GM12878 (cell line): ENCODE measurements around the gene TK1. TPM values are rescaled to one million over a fixed set of nuclear protein-coding genes. Genes with fewer than 3 reads are reported as not detected.

Source experiments
- ATAC-seq: fragments of 200-7000 bp; cut with Tn5 transposase; 3 replicates; pipeline ENCODE4 v1.9.1; 2020; ENCODE audit warnings: mild to moderate bottlenecking, moderate library complexity
- BruUV-seq: library from RNA; stranded (reverse); fragments of 400-500 nt; replicated peaks from 2 replicates; lab custom pipeline; 2021; lab: Mats Ljungman, UMichigan
- CTCF ChIA-PET: fragments of 300-600 bp; sonication (Branson Sonifier 250); formaldehyde crosslinking; extraction: SDS; loops from one replicate; lab custom pipeline; 2021; ENCODE audit warnings: inconsistent platforms; lab: Yijun Ruan, JAX
- POLR2A ChIA-PET: fragments of 350-600 bp; formaldehyde crosslinking; extraction: SDS; loops from one replicate; lab custom pipeline; 2021; ENCODE audit warnings: inconsistent platforms; lab: Charles Lee
- RAD21 ChIA-PET: fragments of 300-600 bp; sonication (Branson Sonifier 250); formaldehyde crosslinking; loops from one replicate; lab custom pipeline; 2023; ENCODE audit warnings: antibody characterized with exemption; ENCODE audit not compliant: unreplicated experiment; lab: Charles Lee
- SMC1A ChIA-PET: fragments of 300-600 bp; sonication (Branson Sonifier 250); formaldehyde crosslinking; loops from one replicate; lab custom pipeline; 2023; ENCODE audit not compliant: unreplicated experiment, uncharacterized antibody; lab: Charles Lee
- DNase-seq: peaks from one replicate; pipeline ENCODE4 v3.0.0-alpha.2; 2011; ENCODE audit warnings: low read depth, low spot score
- FAIRE-seq: peaks from 3 replicates; lab custom pipeline; 2011; peaks lifted over from hg19 to GRCh38; lab: Jason Lieb, UNC
- H2AFZ ChIP-seq: 2 replicates; pipeline ENCODE4 v1.6.0; 2011; ENCODE audit warnings: low read depth, low read length, control low read depth; ENCODE audit not compliant: control insufficient read depth
- H3K27ac ChIP-seq: 2 replicates; pipeline ENCODE4 v1.5.1; 2011; ENCODE audit warnings: control low read depth; ENCODE audit not compliant: control insufficient read depth, insufficient read depth
- H3K27me3 ChIP-seq, 2 experiments: replicated peaks in 1 of 2; 2 replicates each; pipeline versions ENCODE4 v1.6.0 to v1.6.1; 2011; ENCODE audit warnings: low read length in 1 of 2; ENCODE audit not compliant: control insufficient read depth in 2 of 2, insufficient read depth in 2 of 2
- H3K36me3 ChIP-seq, 2 experiments: 2 replicates each; pipeline ENCODE4 v1.5.1; 2011; ENCODE audit warnings: low read length in 1 of 2; ENCODE audit not compliant: control insufficient read depth in 2 of 2, insufficient read depth in 2 of 2
- H3K4me1 ChIP-seq: 2 replicates; pipeline ENCODE4 v1.6.1; 2011; ENCODE audit warnings: mild to moderate bottlenecking, low read length, moderate library complexity, mixed read lengths; ENCODE audit not compliant: control insufficient read depth, insufficient read depth
- H3K4me2 ChIP-seq: 2 replicates; pipeline ENCODE4 v1.6.0; 2011; ENCODE audit warnings: control low read depth; ENCODE audit not compliant: control insufficient read depth, insufficient read depth
- H3K4me3 ChIP-seq: fragments of 200-600 bp; sonication (generic); 2 replicates; pipeline ENCODE4 v1.5.1; 2016
- H3K79me2 ChIP-seq: 2 replicates; pipeline ENCODE4 v1.6.0; 2011; ENCODE audit warnings: low read length; ENCODE audit not compliant: control insufficient read depth, insufficient read depth
- H3K9ac ChIP-seq: 2 replicates; pipeline ENCODE4 v1.8.0; 2011; ENCODE audit warnings: low read length, control low read depth, mixed read lengths; ENCODE audit not compliant: control insufficient read depth, insufficient read depth
- H3K9me3 ChIP-seq: replicated peaks from 3 replicates; pipeline ENCODE4 v1.5.1; 2011; ENCODE audit warnings: mild to moderate bottlenecking, low read length; ENCODE audit not compliant: control insufficient read depth, insufficient read depth
- H4K20me1 ChIP-seq: 2 replicates; pipeline ENCODE4 v1.6.0; 2011; ENCODE audit not compliant: control insufficient read depth, insufficient read depth
- BHLHE40 ChIP-seq, 2 experiments: fragments of 450-650 bp in 1 of 2; IDR thresholded peaks; 2 replicates each; pipeline ENCODE4 v1.6.1; 2011 to 2017; ENCODE audit warnings: low read depth in 2 of 2, borderline replicate concordance in 1 of 2, improper control_type of control experiment in 1 of 2, low read length in 1 of 2, mild to moderate bottlenecking in 1 of 2
- CREM ChIP-seq: IDR thresholded peaks from 2 replicates; pipeline ENCODE4 v1.6.1; 2014; ENCODE audit warnings: antibody characterized with exemption, low read depth
- EED ChIP-seq: sonication (generic); IDR thresholded peaks from 2 replicates; pipeline ENCODE4 v1.6.1; 2016; ENCODE audit warnings: antibody characterized with exemption, low read depth
- GATAD2B ChIP-seq: fragments of 450-650 bp; conservative IDR thresholded peaks from 2 replicates; pipeline ENCODE4 v1.6.1; 2017; ENCODE audit warnings: low read depth, mild to moderate bottlenecking, moderate library complexity
- HDAC2 ChIP-seq: fragments of 200-600 bp; sonication (generic); IDR thresholded peaks from 2 replicates; pipeline ENCODE4 v1.6.1; 2017
- JUNB ChIP-seq: IDR thresholded peaks from 2 replicates; pipeline ENCODE4 v1.6.1; 2016; ENCODE audit warnings: antibody characterized with exemption, mild to moderate bottlenecking
- KAT2A ChIP-seq: conservative IDR thresholded peaks from 2 replicates; pipeline ENCODE4 v1.6.1; 2011; ENCODE audit warnings: low read depth, low read length; ENCODE audit not compliant: control insufficient read depth
- MEF2A ChIP-seq: IDR thresholded peaks from 2 replicates; pipeline ENCODE4 v1.6.1; 2011; ENCODE audit warnings: low read depth, mild to moderate bottlenecking, low read length, moderate library complexity; ENCODE audit not compliant: insufficient read depth
- MEF2B ChIP-seq: fragments of 450-650 bp; IDR thresholded peaks from 2 replicates; pipeline ENCODE4 v1.6.1; 2018; ENCODE audit warnings: mild to moderate bottlenecking, moderate library complexity; ENCODE audit not compliant: partially characterized antibody, poor library complexity, severe bottlenecking
- RAD21 ChIP-seq: IDR thresholded peaks from 2 replicates; pipeline ENCODE4 v1.6.1; 2011; ENCODE audit warnings: mild to moderate bottlenecking, low read depth, low read length, moderate library complexity; ENCODE audit not compliant: insufficient read depth
- SIN3A ChIP-seq: IDR thresholded peaks from 2 replicates; pipeline ENCODE4 v1.6.1; 2012; ENCODE audit warnings: low read depth, low read length, improper control_type of control experiment
- SMAD5 ChIP-seq: IDR thresholded peaks from 2 replicates; pipeline ENCODE4 v1.6.1; 2016; ENCODE audit warnings: antibody characterized with exemption, low read depth
- SMARCA5 ChIP-seq: fragments of 450-650 bp; IDR thresholded peaks from 2 replicates; pipeline ENCODE4 v1.6.1; 2017; ENCODE audit warnings: mild to moderate bottlenecking
- SUZ12 ChIP-seq: fragments of 200-600 bp; sonication (generic); IDR thresholded peaks from one replicate; pipeline ENCODE4 v1.6.1; 2018; ENCODE audit warnings: antibody characterized with exemption, mild to moderate bottlenecking; ENCODE audit not compliant: unreplicated experiment
- TCF7 ChIP-seq: IDR thresholded peaks from 2 replicates; pipeline ENCODE4 v1.6.1; 2014; ENCODE audit warnings: antibody characterized with exemption, borderline replicate concordance
- ZNF384 ChIP-seq: IDR thresholded peaks from 2 replicates; pipeline ENCODE4 v1.6.1; 2012; ENCODE audit warnings: low read depth, mild to moderate bottlenecking, low read length, improper control_type of control experiment, borderline replicate concordance
- WGBS: methylation state at CpG from one replicate; pipeline ENCODE4 v1.1.6; 2016; ENCODE audit warnings: low lambda C conversion rate; ENCODE audit not compliant: insufficient replicate concordance, insufficient coverage; ENCODE audit errors: missing lambda C conversion rate; 5-methylcytosine and 5-hydroxymethylcytosine counted together
- in situ Hi-C: fragments of 300-500 bp; cut with MboI; formaldehyde crosslinking; loops from 9 replicates; pipeline ENCODE4 v1.14.3; 2018; ENCODE audit warnings: mixed read lengths
- intact Hi-C: fragments of 100-400 bp; cut with micrococcal nuclease; formaldehyde crosslinking; loops from one replicate; pipeline ENCODE4 v1.14.2; 2022; ENCODE audit not compliant: unreplicated experiment
- polyA plus RNA-seq, 11 experiments: library from polyadenylated mRNA; depleted of rRNA in 4 of 11; unstranded in 6 of 11; stranded (reverse) in 5 of 11; fragments of >200 nt; fragmentation: Nextera tagmentation in 4 of 11; fragmentation: Illumina TruSeq in 1 of 11; extraction: Ambion mirVana in 4 of 11; extraction: Trizol in 1 of 11; gene quantifications; 1 replicate in 1 of 11; 2 replicates in 10 of 11; pipeline versions ENCODE4 v1.2.1 to v1.2.3, GENCODE V29; 2011 to 2016; ENCODE audit warnings: inconsistent platforms in 2 of 11, missing spikeins in 2 of 11, low read depth in 1 of 11
- total RNA-seq, 4 experiments: library from RNA; depleted of rRNA in 3 of 4; stranded (reverse); fragments of >200 nt in 3 of 4; fragmentation: Illumina TruSeq in 1 of 4; extraction: Trizol in 1 of 4; gene quantifications; 2 replicates each; pipeline versions ENCODE4 v1.2.1 to v1.2.3, GENCODE V29; 2013 to 2021
- TF ChIP-seq, protein P1 (sequence below): IDR thresholded peaks from 2 replicates; pipeline ENCODE4 v1.6.1; 2012; ENCODE audit warnings: low read length, inconsistent platforms
- TF ChIP-seq, protein P2 (sequence below): IDR thresholded peaks from 2 replicates; pipeline ENCODE4 v1.6.1; 2011; ENCODE audit warnings: mild to moderate bottlenecking, low read depth, low read length, moderate library complexity; ENCODE audit not compliant: insufficient replicate concordance
- TF ChIP-seq, protein P3 (sequence below): IDR thresholded peaks from 2 replicates; pipeline ENCODE4 v1.6.1; 2012; ENCODE audit warnings: mild to moderate bottlenecking, low read depth, low read length

TK1 gene
- total and polyA plus RNA-seq, 10 of the 15 experiments (the other 5 are each of a cell fraction or from before 2014, with no cell fraction given) = 4.6 to 175 (median 77.9) TPM

DNA sequence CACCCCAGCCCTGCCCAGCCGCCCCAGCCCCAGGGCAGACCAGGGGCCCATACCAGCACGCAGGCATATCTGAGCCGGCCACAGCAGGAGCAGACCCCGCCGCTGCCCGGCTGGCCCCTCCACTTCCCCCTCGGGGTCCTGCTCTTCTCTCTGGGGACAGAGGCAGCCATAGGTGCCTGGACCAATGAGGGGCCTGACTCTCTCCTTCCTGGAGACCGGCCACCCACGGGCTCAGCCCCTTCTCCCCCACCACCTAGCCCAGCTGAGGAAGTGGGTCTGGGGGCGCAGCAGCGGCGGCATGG, 62.1 kb downstream of the TK1 start:
- Histone ChIP-seq H3K79me2 (peaks cover 89% of the 10 kb centered on the region), H3K9me3 (no peaks in the 10 kb centered on the region), H3K4me1 (peaks cover 69% of the 10 kb centered on the region), H3K36me3 (peaks cover 14 to 16% of the 10 kb centered on the region in 2 experiments), H3K4me3 (peak overlapping the region; percentile 94), H3K4me2 (peak overlapping the region; percentile 100), H4K20me1 (no peaks in the 10 kb centered on the region), H2AFZ (no peak overlapping the region), H3K27ac (peak overlapping the region; percentile 95), H3K27me3 (no peaks in the 10 kb centered on the region), H3K9ac (peak overlapping the region; percentile 93)
- SMC1A ChIA-PET = interaction anchor here (1.0 to 2.4 kb wide), 9 partner anchors 10 to 127 kb away, joined by 3 to 14 read pairs (median 5); no protein-coding TSS in a partner anchor
- RAD21 ChIA-PET = interaction anchor here (0.5 to 3.9 kb wide), 14 partner anchors 9 to 105 kb away, joined by 3 to 29 read pairs (median 5); no protein-coding TSS in a partner anchor
- BruUV-seq = no TSS peak
- no peak for FAIRE-seq
- POLR2A ChIA-PET = interaction anchor here (0.6 to 8.0 kb wide), 12 partner anchors 9 to 131 kb away, joined by 3 to 85 read pairs (median 5); partner anchors contain the start of gene SYNGR2
- in situ Hi-C loops (no loop called here), intact Hi-C loops (no loop called here)
- DNase-seq = no peak
- CTCF ChIA-PET = interaction anchor here (0.6 to 12.7 kb wide), 7 partner anchors 11 to 126 kb away, joined by 3 to 100 read pairs (median 5); no protein-coding TSS in a partner anchor
- ATAC-seq = peak; percentile 1
- WGBS = under 1% methylated on average over 12 of the region's 12 CpGs
- TF ChIP-seq CREM (no peak), TCF7 (no peak), SMAD5 (no peak), ZNF384 (no peak), BHLHE40 (IDR thresholded peaks at IDR 0.05; ENCODE audit: borderline replicate concordance in 1 of 2, low read depth in 2 of 2, low read length in 1 of 2) (peak in 1 of 2 experiments; percentile 2; a peak in 1 of 4 replicates), RAD21 (no peak), HDAC2 (no peak), MEF2A (no peak), GATAD2B (0 out of 2 replicates have a peak, but pooled peaks have one; percentile 19), SIN3A (no peak), MEF2B (no peak), EED (no peak), KAT2A (no peak), SMARCA5 (0 out of 2 replicates have a peak, but pooled peaks have one; percentile 37), JUNB (no peak), SUZ12 (no peak)
- TF ChIP-seq, protein P1, sequence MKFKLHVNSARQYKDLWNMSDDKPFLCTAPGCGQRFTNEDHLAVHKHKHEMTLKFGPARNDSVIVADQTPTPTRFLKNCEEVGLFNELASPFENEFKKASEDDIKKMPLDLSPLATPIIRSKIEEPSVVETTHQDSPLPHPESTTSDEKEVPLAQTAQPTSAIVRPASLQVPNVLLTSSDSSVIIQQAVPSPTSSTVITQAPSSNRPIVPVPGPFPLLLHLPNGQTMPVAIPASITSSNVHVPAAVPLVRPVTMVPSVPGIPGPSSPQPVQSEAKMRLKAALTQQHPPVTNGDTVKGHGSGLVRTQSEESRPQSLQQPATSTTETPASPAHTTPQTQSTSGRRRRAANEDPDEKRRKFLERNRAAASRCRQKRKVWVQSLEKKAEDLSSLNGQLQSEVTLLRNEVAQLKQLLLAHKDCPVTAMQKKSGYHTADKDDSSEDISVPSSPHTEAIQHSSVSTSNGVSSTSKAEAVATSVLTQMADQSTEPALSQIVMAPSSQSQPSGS = no peak
- TF ChIP-seq, protein P2, sequence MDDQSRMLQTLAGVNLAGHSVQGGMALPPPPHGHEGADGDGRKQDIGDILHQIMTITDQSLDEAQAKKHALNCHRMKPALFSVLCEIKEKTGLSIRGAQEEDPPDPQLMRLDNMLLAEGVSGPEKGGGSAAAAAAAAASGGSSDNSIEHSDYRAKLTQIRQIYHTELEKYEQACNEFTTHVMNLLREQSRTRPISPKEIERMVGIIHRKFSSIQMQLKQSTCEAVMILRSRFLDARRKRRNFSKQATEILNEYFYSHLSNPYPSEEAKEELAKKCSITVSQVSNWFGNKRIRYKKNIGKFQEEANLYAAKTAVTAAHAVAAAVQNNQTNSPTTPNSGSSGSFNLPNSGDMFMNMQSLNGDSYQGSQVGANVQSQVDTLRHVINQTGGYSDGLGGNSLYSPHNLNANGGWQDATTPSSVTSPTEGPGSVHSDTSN = no peak
- TF ChIP-seq, protein P3, sequence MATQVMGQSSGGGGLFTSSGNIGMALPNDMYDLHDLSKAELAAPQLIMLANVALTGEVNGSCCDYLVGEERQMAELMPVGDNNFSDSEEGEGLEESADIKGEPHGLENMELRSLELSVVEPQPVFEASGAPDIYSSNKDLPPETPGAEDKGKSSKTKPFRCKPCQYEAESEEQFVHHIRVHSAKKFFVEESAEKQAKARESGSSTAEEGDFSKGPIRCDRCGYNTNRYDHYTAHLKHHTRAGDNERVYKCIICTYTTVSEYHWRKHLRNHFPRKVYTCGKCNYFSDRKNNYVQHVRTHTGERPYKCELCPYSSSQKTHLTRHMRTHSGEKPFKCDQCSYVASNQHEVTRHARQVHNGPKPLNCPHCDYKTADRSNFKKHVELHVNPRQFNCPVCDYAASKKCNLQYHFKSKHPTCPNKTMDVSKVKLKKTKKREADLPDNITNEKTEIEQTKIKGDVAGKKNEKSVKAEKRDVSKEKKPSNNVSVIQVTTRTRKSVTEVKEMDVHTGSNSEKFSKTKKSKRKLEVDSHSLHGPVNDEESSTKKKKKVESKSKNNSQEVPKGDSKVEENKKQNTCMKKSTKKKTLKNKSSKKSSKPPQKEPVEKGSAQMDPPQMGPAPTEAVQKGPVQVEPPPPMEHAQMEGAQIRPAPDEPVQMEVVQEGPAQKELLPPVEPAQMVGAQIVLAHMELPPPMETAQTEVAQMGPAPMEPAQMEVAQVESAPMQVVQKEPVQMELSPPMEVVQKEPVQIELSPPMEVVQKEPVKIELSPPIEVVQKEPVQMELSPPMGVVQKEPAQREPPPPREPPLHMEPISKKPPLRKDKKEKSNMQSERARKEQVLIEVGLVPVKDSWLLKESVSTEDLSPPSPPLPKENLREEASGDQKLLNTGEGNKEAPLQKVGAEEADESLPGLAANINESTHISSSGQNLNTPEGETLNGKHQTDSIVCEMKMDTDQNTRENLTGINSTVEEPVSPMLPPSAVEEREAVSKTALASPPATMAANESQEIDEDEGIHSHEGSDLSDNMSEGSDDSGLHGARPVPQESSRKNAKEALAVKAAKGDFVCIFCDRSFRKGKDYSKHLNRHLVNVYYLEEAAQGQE = no peak
